DMS 273 (cell line): Measurements from ENCODE around the gene CHEK2.
"Not testable (repeated sequence)": the region's sequence is repeated elsewhere in the genome, so short reads cannot be mapped to it uniquely, and the experiment has no call there.

ENCODE experiments used
- DNase-seq: peaks from one replicate; lab custom pipeline; 2025; ENCODE audit not compliant: unreplicated experiment; lab: John Stamatoyannopoulos, UW

CHEK2 gene

GRCh38 chr22:28741785-28742561 lies at the start of gene CHEK2, which contains the start of gene HSCB:
Gene CHEK2 (minus strand): TSS chr22:28741820. CDS start chr22:28734721, 7,099 bp downstream.
Gene HSCB (plus strand): TSS chr22:28742039. CDS start chr22:28742096, 57 bp downstream.
- peak; percentile 98 for DNase-seq

- no peak for DNase-seq
Observed at GRCh38 chr22:28791124-28791523, 49.5 kb upstream of the CHEK2 start.

DNA sequence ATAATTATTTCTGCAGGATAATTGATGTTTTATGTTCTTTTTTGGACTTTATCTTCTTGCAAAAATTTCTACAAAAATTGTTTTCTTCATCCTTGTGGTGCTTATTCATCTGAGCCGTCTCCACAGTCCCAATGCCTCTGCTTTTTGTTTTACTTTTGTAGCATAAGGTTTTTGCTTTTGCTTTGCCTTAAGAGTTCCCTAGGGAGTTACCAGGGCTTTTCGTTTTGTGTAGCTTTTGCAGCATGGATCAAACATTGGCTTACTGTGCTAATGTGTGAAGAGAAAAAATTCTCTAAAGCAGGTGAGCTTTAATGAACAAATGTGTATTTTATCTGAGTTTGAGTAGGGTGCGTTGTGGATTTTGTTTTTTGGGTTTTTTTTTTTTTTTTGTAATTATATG lies 47.0 kb upstream of the CHEK2 start:
- peak; percentile 10 for DNase-seq

- no peak for DNase-seq
Observed at GRCh38 chr22:28783786-28784671, 42.4 kb upstream of the CHEK2 start.

DNA sequence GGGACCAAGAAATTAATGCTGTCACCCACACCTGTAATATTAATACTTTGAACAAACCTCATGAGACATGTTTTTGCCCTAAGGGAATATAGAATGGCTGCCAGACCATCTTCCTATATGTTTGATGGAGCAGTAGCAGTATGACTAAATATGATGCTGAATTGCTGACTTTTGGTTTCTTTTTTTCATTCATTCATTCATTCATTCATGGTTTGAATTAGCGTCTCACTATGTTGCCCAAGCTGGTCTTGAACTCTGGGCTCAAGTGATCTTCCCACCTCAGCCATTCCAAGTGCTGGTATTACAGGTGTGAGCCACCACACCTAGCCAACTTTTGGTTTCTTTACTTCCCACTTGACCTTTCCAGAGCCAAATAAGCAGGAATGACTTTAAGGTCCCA lies 38.7 kb upstream of the CHEK2 start:
- no peak for DNase-seq

GRCh38 chr22:28779833-28780232 lies 38.2 kb upstream of the CHEK2 start:
- no peak for DNase-seq

DNA sequence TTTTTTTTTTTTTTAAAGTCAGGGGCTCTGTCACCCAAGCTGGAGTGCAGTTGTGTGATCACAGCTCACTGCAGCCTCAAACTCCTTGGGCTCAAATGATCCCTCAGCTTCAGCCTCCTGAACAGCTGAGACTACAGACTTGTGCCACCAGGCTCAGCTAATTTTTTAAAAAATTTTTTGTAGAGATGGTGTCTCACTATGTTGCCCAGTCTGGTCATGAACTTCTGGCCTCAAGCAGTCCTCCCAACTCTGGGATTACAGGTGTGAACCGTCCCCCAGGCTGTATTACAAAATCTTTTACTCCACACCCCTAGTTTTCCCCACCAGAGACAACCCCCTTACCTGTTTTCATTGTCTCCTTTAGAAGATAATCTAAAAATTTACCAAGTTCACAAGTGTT lies 32.8 kb upstream of the CHEK2 start:
- DNase-seq: no peak

DNA sequence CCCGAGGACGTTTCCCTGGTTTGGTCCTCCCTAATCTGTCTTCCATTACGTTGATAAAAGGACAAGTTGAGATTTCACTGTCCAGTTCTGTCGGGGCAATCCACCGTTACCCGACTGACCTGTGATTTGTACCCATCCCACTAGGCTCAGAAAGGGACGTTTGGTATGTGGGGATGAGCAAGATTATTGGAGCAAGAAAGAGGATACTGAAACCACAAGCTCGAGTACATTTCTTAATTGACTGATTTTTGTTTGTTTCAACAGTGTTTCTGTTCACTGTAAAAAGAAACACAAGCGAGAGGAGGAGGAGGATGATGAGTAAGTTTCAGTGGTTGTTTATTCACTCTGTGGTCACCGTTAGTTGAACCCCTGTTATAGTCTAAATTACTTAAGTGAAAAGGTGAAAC lies 31.8 kb upstream of the CHEK2 start:
- DNase-seq: no peak

DNA sequence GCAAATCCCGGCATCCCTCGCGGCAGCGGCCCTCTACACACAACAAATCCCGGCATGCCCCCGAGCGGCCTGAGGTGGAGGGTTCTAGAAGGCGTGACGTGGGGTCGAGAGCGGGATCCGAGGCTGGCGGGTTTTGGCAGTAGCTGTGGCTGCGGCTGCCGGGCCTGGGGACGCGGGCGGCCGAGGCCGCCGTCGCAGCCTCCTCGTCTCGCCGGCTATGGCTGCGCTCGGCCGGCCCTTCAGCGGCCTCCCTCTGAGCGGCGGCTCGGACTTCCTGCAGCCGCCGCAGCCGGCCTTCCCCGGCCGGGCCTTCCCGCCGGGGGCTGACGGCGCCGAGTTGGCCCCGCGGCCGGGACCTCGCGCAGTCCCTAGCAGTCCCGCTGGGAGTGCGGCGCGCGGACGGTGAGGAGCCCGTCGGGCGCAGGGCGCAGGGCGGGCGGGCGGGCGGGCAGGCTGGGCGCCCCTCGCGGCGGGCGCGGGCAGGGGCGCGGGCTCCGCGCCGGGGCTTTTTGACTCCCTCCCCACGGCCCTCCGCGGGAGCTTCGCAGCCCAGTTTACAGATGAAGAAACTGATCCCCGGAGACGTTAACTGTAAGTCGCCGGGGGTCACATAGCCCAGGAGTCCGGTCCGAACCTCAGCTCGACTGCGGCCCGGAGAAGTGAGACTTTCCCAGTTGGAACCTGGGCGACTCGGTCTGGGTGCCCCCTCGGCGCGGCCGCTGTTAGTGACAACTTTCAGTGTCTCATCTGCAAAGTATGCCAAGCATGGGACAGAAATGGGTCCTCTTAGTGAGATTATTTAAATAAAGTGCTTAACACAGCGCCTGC lies 31.2 kb upstream of the CHEK2 start, which contains the start of gene CCDC117:
TSS of gene CCDC117 (plus strand) at position 63 of the 828 bp plus-strand sequence. CDS start at position 218, 155 bp downstream.
- peak; percentile 94 for DNase-seq

- DNase-seq: peak; percentile 76
Observed at GRCh38 chr22:28771195-28771791, 29.7 kb upstream of the CHEK2 start.

GRCh38 chr22:28769394-28770085 lies 27.9 kb upstream of the CHEK2 start:
- DNase-seq: no peak

DNA sequence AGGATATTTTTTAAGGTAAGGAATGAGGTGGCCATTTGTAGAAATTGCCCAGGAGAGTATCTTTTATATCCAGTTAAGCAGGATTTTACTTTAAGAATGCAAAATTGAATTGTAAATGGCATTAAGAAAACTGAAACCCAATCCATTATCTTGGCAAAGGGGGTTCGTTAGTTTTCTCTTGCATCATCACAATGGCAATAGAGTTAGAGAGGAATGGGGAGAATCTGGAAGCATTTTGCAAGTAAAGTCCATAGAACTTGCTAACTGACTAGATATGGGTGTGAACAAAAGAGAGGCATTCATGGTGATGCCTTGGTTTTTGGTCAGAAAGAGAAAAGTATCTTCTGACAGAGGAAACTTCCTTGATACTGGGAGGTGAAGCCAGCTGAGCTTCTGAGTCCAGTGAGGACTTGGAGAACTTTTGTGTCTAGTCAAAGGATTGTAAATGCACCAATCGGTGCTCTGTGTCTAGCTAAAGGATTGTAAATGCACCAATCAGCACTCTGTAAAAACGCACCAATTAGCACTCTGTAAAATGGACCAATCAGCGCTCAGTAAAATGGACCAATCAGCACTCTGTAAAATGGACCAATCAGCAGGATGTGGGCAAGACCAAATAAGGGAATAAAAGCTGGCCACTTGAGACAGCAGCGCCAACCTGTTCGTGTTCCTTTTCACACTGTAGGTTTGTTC lies 27.2 kb upstream of the CHEK2 start:
- DNase-seq: no peak

- no peak for DNase-seq
Observed at GRCh38 chr22:28766628-28767027, 25.0 kb upstream of the CHEK2 start.

GRCh38 chr22:28762000-28762399 lies 20.4 kb upstream of the CHEK2 start:
- DNase-seq: not testable (repeated sequence)

GRCh38 chr22:28761449-28761755 lies 19.8 kb upstream of the CHEK2 start:
- DNase-seq: no peak

DNA sequence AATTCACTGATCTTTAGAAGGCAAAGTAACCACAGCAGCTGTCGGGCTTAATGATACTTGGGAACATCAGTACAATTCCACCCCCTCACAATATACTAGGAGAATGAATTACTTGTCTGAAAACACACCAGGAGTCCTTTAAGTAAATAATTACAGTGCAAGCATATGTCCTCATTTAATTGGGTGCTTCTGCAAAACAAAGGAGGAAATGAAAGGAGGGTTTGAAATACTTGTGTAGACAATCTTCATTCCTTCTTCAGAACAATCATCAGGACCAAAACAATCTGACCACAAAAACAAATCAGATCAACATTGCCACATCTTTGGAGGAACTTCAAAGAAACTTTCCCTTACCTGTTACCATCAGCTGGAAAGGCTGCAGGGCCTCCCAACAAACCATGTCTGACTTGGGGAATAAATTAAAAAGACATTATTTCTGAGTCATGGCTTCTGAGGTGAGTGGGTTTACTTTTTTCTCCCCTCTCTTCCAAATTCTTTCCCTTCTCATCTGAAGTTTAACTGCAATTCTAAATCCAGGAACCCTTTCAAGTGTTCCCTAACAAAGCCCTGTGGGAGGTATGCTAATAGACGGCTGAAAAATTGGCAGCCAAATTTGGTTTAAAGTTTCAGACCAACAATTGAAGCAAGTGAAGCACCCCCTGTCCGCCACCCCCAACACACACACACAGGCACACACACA lies 18.4 kb upstream of the CHEK2 start:
- DNase-seq: peak; percentile 56

GRCh38 chr22:28754512-28754911 lies 12.9 kb upstream of the CHEK2 start:
- not testable (repeated sequence) for DNase-seq

- DNase-seq: no peak
Observed at GRCh38 chr22:28750471-28750881, 8.9 kb upstream of the CHEK2 start.

- DNase-seq: no peak
Observed at GRCh38 chr22:28743852-28744251, 2.2 kb upstream of the CHEK2 start.
